ENCODE results near the gene PLEKHG4.

The PLEKHG4 gene

GRCh38 chr16:67304020-67304419 is 24.7 kb downstream of the PLEKHG4 start:
- TF ChIP-seq EZH2 (IDR thresholded peaks at IDR 0.05; ENCODE audit: borderline replicate concordance, low read depth, low read length, severe bottlenecking) (no peak), CTCF (IDR thresholded peaks at IDR 0.05; ENCODE audit: borderline replicate concordance, extremely low read depth, low read length, poor library complexity, severe bottlenecking) (no peak)

GRCh38 chr16:67305216-67306071 is 26.1 kb downstream of the PLEKHG4 start:
- Histone ChIP-seq H3K27me3 (ENCODE audit: insufficient read depth, low read length, poor library complexity) (no peaks in the 10 kb centered on the region), H3K4me1 (ENCODE audit: insufficient read depth, low read length) (no peaks in the 10 kb centered on the region), H3K4me2 (ENCODE audit: insufficient read depth, low read length) (no peak overlapping the region), H2AFZ (ENCODE audit: low read depth, low read length) (no peak overlapping the region), H3K79me2 (ENCODE audit: insufficient read depth, low read length) (no peaks in the 10 kb centered on the region), H4K20me1 (ENCODE audit: insufficient read depth, low read length) (no peaks in the 10 kb centered on the region), H3K9me3 (ENCODE audit: insufficient read depth, low read length, severe bottlenecking) (no peaks in the 10 kb centered on the region), H3K27ac (ENCODE audit: low read length) (no peak overlapping the region), H3K4me3 (ENCODE audit: low read depth in 1 of 2, low read length in 2 of 2) (no peak overlapping the region), H3K36me3 (ENCODE audit: insufficient read depth, low read length) (no peaks in the 10 kb centered on the region), H3K9ac (ENCODE audit: low read depth, low read length) (no peak overlapping the region)
- TF ChIP-seq CTCF (IDR thresholded peaks at IDR 0.05; ENCODE audit: borderline replicate concordance, extremely low read depth, low read length, poor library complexity, severe bottlenecking): peak; percentile 25
- TF ChIP-seq EZH2 (IDR thresholded peaks at IDR 0.05; ENCODE audit: borderline replicate concordance, low read depth, low read length, severe bottlenecking): no peak
- ATAC-seq (ENCODE audit: insufficient read depth, low read depth) (no peak), DNase-seq (no peak)

More at GRCh38 chr16:67304020-67304419, 24.7 kb downstream of the PLEKHG4 start:
- no peak for DNase-seq
- no peaks in the 10 kb centered on the region for H4K20me1 ChIP-seq (ENCODE audit: insufficient read depth, low read length)
- H3K9me3 ChIP-seq (ENCODE audit: insufficient read depth, low read length, severe bottlenecking): no peaks in the 10 kb centered on the region
- no peaks in the 10 kb centered on the region for H3K4me1 ChIP-seq (ENCODE audit: insufficient read depth, low read length)
- no peak overlapping the region for H3K27ac ChIP-seq (ENCODE audit: low read length)
- H2AFZ ChIP-seq (ENCODE audit: low read depth, low read length): no peak overlapping the region
- no peak for ATAC-seq (ENCODE audit: insufficient read depth, low read depth)
- no peak overlapping the region for H3K9ac ChIP-seq (ENCODE audit: low read depth, low read length)
- no peaks in the 10 kb centered on the region for H3K27me3 ChIP-seq (ENCODE audit: insufficient read depth, low read length, poor library complexity)
- H3K36me3 ChIP-seq (ENCODE audit: insufficient read depth, low read length): no peaks in the 10 kb centered on the region
- H3K79me2 ChIP-seq (ENCODE audit: insufficient read depth, low read length): no peaks in the 10 kb centered on the region
- H3K4me2 ChIP-seq (ENCODE audit: insufficient read depth, low read length): no peak overlapping the region
- H3K4me3 ChIP-seq (ENCODE audit: low read depth in 1 of 2, low read length in 2 of 2): no peak overlapping the region

GRCh38 chr16:67310561-67310960 is 31.2 kb downstream of the PLEKHG4 start:
- no peaks in the 10 kb centered on the region for H3K36me3 ChIP-seq (ENCODE audit: insufficient read depth, low read length)
- ATAC-seq (ENCODE audit: insufficient read depth, low read depth): no peak
- H3K9me3 ChIP-seq (ENCODE audit: insufficient read depth, low read length, severe bottlenecking): no peaks in the 10 kb centered on the region
- no peak overlapping the region for H3K4me3 ChIP-seq (ENCODE audit: low read depth in 1 of 2, low read length in 2 of 2)
- no peaks in the 10 kb centered on the region for H3K4me1 ChIP-seq (ENCODE audit: insufficient read depth, low read length)
- H4K20me1 ChIP-seq (ENCODE audit: insufficient read depth, low read length): no peaks in the 10 kb centered on the region
- H3K27me3 ChIP-seq (ENCODE audit: insufficient read depth, low read length, poor library complexity): no peaks in the 10 kb centered on the region
- no peaks in the 10 kb centered on the region for H3K79me2 ChIP-seq (ENCODE audit: insufficient read depth, low read length)
- H3K4me2 ChIP-seq (ENCODE audit: insufficient read depth, low read length): no peak overlapping the region
- TF ChIP-seq CTCF (IDR thresholded peaks at IDR 0.05; ENCODE audit: borderline replicate concordance, extremely low read depth, low read length, poor library complexity, severe bottlenecking) (no peak), EZH2 (IDR thresholded peaks at IDR 0.05; ENCODE audit: borderline replicate concordance, low read depth, low read length, severe bottlenecking) (no peak)
- no peak overlapping the region for H2AFZ ChIP-seq (ENCODE audit: low read depth, low read length)
- H3K27ac ChIP-seq (ENCODE audit: low read length): no peak overlapping the region
- DNase-seq: no peak
- no peak overlapping the region for H3K9ac ChIP-seq (ENCODE audit: low read depth, low read length)
